Natural killer cell (primary cell): ENCODE measurements around the gene PRR20A. TPM values are rescaled to one million over a fixed set of nuclear protein-coding genes. Genes with fewer than 3 reads are reported as not detected.
"Not testable (repeated sequence)": the region's sequence is repeated elsewhere in the genome, so short reads cannot be mapped to it uniquely, and the experiment has no call there.

Experiments used
- ATAC-seq, 3 donors: fragments of 150-1000 bp in 2 of 3; fragments of 200-7000 bp in 1 of 3; cut with Tn5 transposase; 1 replicate in 1 of 3; 2 replicates in 2 of 3; pipeline ENCODE4 v1.10.0; 2021; ENCODE audit warnings: mild to moderate bottlenecking in 2 of 3, moderate library complexity in 2 of 3
- DNase-seq, 2 donors: peaks; one replicate each; pipeline versions ENCODE4 v3.0.0 to v3.0.0-alpha.2; 2013 to 2021; ENCODE audit warnings: mixed read lengths in 1 of 2
- H3K27ac ChIP-seq: one replicate; pipeline ENCODE4 v1.5.1; 2013; ENCODE audit warnings: mild to moderate bottlenecking, low read length
- H3K27me3 ChIP-seq: one replicate; pipeline ENCODE4 v1.6.1; 2013; ENCODE audit warnings: low read length; ENCODE audit not compliant: control insufficient read depth, insufficient read depth
- H3K36me3 ChIP-seq: one replicate; pipeline ENCODE4 v1.6.1; 2013; ENCODE audit warnings: low read length; ENCODE audit not compliant: control insufficient read depth, insufficient read depth
- H3K4me1 ChIP-seq: one replicate; pipeline ENCODE4 v1.6.1; 2013; ENCODE audit warnings: low read length; ENCODE audit not compliant: control insufficient read depth, insufficient read depth
- H3K4me3 ChIP-seq: one replicate; pipeline ENCODE4 v1.5.1; 2013; ENCODE audit warnings: low read length
- H3K9me3 ChIP-seq: one replicate; pipeline ENCODE4 v1.6.1; 2013; ENCODE audit warnings: low read length; ENCODE audit not compliant: control insufficient read depth, insufficient read depth
- H3K27ac Mint-ChIP-seq, 2 donors: one replicate each; pipeline ENCODE4 v1.8.0; 2022; ENCODE audit warnings: mild to moderate bottlenecking in 2 of 2, mixed read lengths in 2 of 2, moderate library complexity in 1 of 2
- H3K27me3 Mint-ChIP-seq, 2 donors: one replicate each; pipeline ENCODE4 v1.8.0; 2022; ENCODE audit warnings: low read depth in 2 of 2, mixed read lengths in 2 of 2
- H3K36me3 Mint-ChIP-seq: one replicate; pipeline ENCODE4 v1.8.0; 2022; ENCODE audit warnings: mixed read lengths
- H3K4me1 Mint-ChIP-seq, 2 donors: one replicate each; pipeline ENCODE4 v1.8.0; 2022; ENCODE audit warnings: mixed read lengths in 2 of 2
- H3K4me3 Mint-ChIP-seq: one replicate; pipeline ENCODE4 v1.8.0; 2022; ENCODE audit warnings: mild to moderate bottlenecking, moderate library complexity, mixed read lengths
- H3K9me3 Mint-ChIP-seq, 2 donors: one replicate each; pipeline ENCODE4 v1.8.0; 2022; ENCODE audit warnings: mixed read lengths in 2 of 2
- WGBS: methylation state at CpG from one replicate; pipeline ENCODE4 v1.1.7; 2013; ENCODE audit warnings: missing lambda C conversion rate; ENCODE audit not compliant: insufficient coverage; 5-methylcytosine and 5-hydroxymethylcytosine counted together
- intact Hi-C: fragments of 100-400 bp; cut with micrococcal nuclease; formaldehyde crosslinking; loops from one replicate; pipeline ENCODE4 v1.14.2; 2022
- total RNA-seq, 4 donors: library from RNA; stranded (reverse); fragments of 120-200 nt in 1 of 4; gene quantifications; one replicate each; pipeline versions ENCODE4 v1.2.3 to v1.2.4, GENCODE V29; 2013 to 2022
- TF ChIP-seq, protein P1 (sequence below): fragments of 200-600 bp; IDR thresholded peaks from one replicate; pipeline ENCODE4 v1.8.0; 2022; ENCODE audit warnings: antibody characterized with exemption

Gene PRR20A
- total RNA-seq, 3 donors from 2014 or later (not counting 1 experiment from before 2014, with no cell fraction given): not detected

DNA sequence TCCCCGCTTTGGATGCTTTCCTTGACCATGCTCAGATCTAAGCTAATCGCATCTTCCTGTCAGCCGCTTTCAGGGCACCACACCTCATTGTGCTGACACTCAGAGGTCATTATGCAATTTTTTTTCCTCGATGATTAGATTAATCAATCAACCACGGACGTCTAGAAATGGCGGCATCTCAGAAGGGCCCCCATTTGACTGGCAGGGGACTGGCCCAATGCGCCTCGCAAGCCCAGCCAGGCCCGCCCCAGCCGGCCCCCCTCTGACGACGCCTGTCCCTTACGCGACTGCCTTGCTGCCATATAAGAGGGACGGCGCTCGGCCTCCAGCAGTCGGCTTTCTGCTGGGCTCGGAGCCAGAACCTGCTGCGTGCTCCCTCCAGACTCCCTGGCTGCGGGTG lies 13.0 kb downstream of the PRR20A start, which contains the start of gene PRR20C:
TSS of gene PRR20C (plus strand) at position 301 of the 400 bp plus-strand sequence. CDS start 387 bp downstream, outside the sequence.
- H3K4me1 ChIP-seq, H3K27ac Mint-ChIP-seq, H3K27ac ChIP-seq, H3K4me3 Mint-ChIP-seq, H3K36me3 ChIP-seq, H3K9me3 Mint-ChIP-seq, intact Hi-C loops, H3K4me1 Mint-ChIP-seq, ATAC-seq, H3K4me3 ChIP-seq, H3K27me3 ChIP-seq, H3K27me3 Mint-ChIP-seq, H3K36me3 Mint-ChIP-seq, H3K9me3 ChIP-seq, DNase-seq: not testable (repeated sequence)
- WGBS: no CpG with 5 or more reads among the region's 22 CpGs

DNA sequence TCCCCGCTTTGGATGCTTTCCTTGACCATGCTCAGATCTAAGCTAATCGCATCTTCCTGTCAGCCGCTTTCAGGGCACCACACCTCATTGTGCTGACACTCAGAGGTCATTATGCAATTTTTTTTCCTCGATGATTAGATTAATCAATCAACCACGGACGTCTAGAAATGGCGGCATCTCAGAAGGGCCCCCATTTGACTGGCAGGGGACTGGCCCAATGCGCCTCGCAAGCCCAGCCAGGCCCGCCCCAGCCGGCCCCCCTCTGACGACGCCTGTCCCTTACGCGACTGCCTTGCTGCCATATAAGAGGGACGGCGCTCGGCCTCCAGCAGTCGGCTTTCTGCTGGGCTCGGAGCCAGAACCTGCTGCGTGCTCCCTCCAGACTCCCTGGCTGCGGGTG lies 19.6 kb downstream of the PRR20A start, which contains the start of gene PRR20D:
TSS of gene PRR20D (plus strand) at position 301 of the 400 bp plus-strand sequence. CDS start 387 bp downstream, outside the sequence.
- H3K4me1 Mint-ChIP-seq, H3K27ac ChIP-seq, H3K4me3 ChIP-seq, H3K4me1 ChIP-seq, H3K27me3 ChIP-seq, DNase-seq, H3K27me3 Mint-ChIP-seq, ATAC-seq, H3K9me3 ChIP-seq, H3K4me3 Mint-ChIP-seq, H3K27ac Mint-ChIP-seq, H3K36me3 Mint-ChIP-seq, H3K36me3 ChIP-seq, H3K9me3 Mint-ChIP-seq, intact Hi-C loops: not testable (repeated sequence)
- WGBS: no CpG with 5 or more reads among the region's 22 CpGs

DNA sequence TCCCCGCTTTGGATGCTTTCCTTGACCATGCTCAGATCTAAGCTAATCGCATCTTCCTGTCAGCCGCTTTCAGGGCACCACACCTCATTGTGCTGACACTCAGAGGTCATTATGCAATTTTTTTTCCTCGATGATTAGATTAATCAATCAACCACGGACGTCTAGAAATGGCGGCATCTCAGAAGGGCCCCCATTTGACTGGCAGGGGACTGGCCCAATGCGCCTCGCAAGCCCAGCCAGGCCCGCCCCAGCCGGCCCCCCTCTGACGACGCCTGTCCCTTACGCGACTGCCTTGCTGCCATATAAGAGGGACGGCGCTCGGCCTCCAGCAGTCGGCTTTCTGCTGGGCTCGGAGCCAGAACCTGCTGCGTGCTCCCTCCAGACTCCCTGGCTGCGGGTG lies 26.2 kb downstream of the PRR20A start, which contains the start of gene PRR20E:
TSS of gene PRR20E (plus strand) at position 301 of the 400 bp plus-strand sequence. CDS start 387 bp downstream, outside the sequence.
- ATAC-seq, DNase-seq, H3K9me3 ChIP-seq, H3K4me3 ChIP-seq, H3K36me3 Mint-ChIP-seq, H3K4me1 Mint-ChIP-seq, H3K4me3 Mint-ChIP-seq, H3K4me1 ChIP-seq, H3K27me3 Mint-ChIP-seq, H3K9me3 Mint-ChIP-seq, H3K27ac ChIP-seq, H3K27me3 ChIP-seq, H3K27ac Mint-ChIP-seq, intact Hi-C loops, H3K36me3 ChIP-seq: not testable (repeated sequence)
- no CpG with 5 or more reads among the region's 22 CpGs for WGBS

DNA sequence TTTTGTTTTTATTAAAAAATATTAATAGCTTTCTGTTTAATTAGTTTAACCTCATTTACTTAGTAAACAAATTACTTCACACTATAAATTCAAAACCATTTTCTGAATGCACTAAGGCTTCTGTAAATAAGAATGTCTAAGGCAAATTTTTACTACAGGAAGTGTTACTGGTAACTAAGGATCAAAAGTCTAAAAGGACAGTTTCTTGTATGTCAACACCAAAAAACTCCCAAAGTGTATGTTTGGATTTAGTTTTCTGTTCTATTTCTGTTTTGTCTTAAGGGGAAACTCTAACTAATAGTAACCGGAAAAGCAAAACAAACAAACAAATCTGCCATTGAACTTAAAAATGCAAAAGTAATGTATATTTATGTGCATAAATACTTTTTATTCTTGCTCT lies 50.9 kb downstream of the PRR20A start:
- TF ChIP-seq, protein P1, sequence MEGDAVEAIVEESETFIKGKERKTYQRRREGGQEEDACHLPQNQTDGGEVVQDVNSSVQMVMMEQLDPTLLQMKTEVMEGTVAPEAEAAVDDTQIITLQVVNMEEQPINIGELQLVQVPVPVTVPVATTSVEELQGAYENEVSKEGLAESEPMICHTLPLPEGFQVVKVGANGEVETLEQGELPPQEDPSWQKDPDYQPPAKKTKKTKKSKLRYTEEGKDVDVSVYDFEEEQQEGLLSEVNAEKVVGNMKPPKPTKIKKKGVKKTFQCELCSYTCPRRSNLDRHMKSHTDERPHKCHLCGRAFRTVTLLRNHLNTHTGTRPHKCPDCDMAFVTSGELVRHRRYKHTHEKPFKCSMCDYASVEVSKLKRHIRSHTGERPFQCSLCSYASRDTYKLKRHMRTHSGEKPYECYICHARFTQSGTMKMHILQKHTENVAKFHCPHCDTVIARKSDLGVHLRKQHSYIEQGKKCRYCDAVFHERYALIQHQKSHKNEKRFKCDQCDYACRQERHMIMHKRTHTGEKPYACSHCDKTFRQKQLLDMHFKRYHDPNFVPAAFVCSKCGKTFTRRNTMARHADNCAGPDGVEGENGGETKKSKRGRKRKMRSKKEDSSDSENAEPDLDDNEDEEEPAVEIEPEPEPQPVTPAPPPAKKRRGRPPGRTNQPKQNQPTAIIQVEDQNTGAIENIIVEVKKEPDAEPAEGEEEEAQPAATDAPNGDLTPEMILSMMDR: no peak
- intact Hi-C loops: no loop called here
- no peak for ATAC-seq

More for the DNA sequence above, 50.9 kb downstream of the PRR20A start:
- H3K4me3 Mint-ChIP-seq: no peak overlapping the region
- Histone ChIP-seq H3K36me3 (no peaks in the 10 kb centered on the region), H3K27me3 (no peaks in the 10 kb centered on the region), H3K27ac (no peak overlapping the region), H3K4me3 (no peak overlapping the region), H3K9me3 (no peaks in the 10 kb centered on the region), H3K4me1 (no peaks in the 10 kb centered on the region)
- no peaks in the 10 kb centered on the region for H3K27me3 Mint-ChIP-seq
- H3K9me3 Mint-ChIP-seq: peaks cover 9 to 12% of the 10 kb centered on the region in 2 donors
- no peak for DNase-seq
- no peaks in the 10 kb centered on the region for H3K4me1 Mint-ChIP-seq
- H3K27ac Mint-ChIP-seq: no peak overlapping the region
- no peaks in the 10 kb centered on the region for H3K36me3 Mint-ChIP-seq
- WGBS: no CpG with 5 or more reads among the region's 1 CpG

Other genes starting within 250 kb of the PRR20A start
- gene PRR20B, start 6.6 kb downstream of the PRR20A start, total RNA-seq: not detected
- gene PRR20C, start 13.1 kb downstream of the PRR20A start, total RNA-seq: not detected
- not detected for gene PRR20D, start 19.7 kb downstream of the PRR20A start, total RNA-seq
- gene PRR20E, start 26.3 kb downstream of the PRR20A start, total RNA-seq: not detected